Left renal cortex interstitium (tissue), 4 donors: ENCODE measurements around the gene TNFRSF14. TPM values are rescaled to one million over a fixed set of nuclear protein-coding genes. Genes with fewer than 3 reads are reported as not detected.

Experiments used
- DNase-seq, 4 donors: peaks; one replicate each; pipeline ENCODE4 v3.0.0-alpha.2; 2013; ENCODE audit warnings: low read depth in 4 of 4, low spot score in 2 of 4, missing footprints in 1 of 4
- polyA plus RNA-seq, 4 donors: library from polyadenylated mRNA; unstranded; fragments of 120-200 nt; gene quantifications; one replicate each; pipeline ENCODE4 v1.2.1, GENCODE V29; 2013; ENCODE audit not compliant: insufficient read length in 4 of 4

The TNFRSF14 gene
- polyA plus RNA-seq, 4 donors, result 20.4 to 27.7 (median 22.5) TPM

DNA sequence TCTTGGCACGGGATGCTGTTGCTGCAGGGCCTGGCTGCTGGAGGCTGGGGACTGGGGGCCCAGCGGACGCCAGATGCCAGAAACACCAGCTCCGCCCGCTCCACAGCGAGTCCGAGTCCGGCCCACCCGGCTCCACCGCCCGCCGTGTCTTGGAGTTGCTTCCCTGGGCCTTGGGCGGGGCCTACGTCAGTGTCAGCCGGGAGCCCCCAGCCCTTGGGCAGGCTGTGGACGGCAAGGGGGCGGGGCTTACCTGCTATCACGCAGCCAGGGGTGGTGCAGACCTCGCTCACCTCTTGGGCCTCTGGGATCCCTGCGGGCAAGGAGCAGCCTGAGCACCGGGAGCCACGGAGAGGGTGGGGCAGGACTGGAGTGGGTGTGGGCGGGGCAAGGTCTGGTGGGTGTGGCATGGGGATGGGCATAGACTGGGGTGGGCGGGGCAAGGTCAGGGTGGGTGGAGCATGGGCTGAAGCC, 54.9 kb downstream of the TNFRSF14 start:
- DNase-seq, result no peak

DNA sequence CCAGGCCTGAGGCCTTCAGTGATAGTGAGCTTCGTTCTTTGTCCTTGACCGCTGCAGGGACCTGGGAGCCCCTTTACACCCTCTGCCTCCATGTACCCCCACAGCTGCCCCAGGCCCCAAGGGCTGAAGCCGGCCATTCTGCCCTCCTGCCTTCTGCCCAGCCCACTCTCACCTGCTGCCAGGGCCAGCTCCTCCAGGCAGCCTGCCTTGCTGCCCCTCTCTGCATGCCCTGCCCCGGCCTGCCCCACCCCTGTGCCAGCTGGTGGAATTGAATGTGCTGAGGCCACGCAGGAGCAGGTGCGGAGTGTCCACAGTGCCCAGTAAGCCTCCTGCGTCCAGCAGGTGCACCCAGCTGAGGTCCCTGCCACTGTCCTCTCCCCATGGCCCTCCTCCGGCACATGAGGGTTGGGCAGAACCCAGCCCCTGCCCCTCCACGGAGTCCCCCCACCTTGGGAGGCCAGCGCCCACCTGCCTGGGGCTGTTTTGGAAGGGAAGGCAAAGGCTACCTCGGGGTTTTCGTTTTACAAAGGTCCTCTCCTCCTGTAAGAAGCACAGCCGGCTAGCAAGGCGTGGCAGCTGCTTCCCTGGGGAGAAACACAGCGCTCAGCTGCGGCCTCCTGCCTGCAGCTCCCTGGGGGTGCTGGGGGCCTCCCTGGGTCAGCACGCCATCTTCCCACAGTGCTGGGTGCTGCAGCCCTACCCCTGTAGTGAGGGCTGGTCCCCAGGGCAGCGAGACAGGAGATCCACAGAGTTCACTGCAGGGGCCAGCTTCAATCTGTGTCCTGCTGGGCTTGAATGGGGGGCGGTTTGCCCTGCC, 55.7 kb downstream of the TNFRSF14 start:
- DNase-seq, result no peak

DNA sequence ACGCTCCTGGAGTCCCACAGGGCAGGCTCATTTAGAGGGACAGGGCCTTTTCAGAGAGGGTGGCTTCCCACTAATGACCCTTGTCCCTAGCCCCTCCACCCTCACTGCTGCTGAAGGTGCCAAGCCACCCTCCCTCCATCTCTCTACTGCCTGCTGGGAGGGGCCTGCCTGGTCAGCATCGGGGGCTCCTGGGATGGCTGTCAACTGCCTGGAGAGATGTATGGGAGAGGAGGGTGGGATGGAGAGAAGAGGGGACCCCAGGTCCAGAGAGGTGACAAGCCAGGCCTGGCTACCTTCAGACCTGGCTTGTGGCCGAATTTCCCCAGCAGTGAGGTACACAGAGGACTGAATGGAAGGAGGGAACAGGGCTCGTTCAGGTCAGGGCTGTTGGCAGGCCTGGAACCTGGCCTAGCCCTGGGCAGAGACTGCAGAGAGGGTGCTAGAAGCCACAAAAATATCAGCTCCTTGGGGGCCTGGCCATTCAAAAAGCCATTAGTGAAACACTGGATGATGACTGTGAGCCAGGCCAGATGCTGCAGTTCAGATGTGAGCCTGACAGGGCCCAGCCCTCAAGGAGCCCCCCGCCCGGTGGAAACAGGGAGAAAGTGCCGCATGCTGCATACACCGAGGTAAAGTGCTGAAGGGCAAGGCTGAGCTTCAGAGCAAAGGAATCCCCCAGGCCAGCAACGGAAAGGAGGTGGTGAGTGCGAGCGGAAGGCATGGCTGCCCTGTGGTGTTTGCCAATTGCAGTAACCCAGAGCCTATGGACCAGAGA, 56.6 kb downstream of the TNFRSF14 start:
- no peak for DNase-seq

Other genes starting within 250 kb of the TNFRSF14 start
- gene MORN1, start 164.8 kb upstream of the TNFRSF14 start, polyA plus RNA-seq, result 10 to 100 TPM in 3 of 4 donors, 1 to 10 TPM in 1; 9.3 to 21.2 (median 16.6) TPM
- 100 to 1,000 TPM; 108 to 124 (median 121) TPM for gene RER1, start 164.5 kb upstream of the TNFRSF14 start, polyA plus RNA-seq
- 10 to 100 TPM; 20.3 to 31.1 (median 27.1) TPM for gene PEX10, start 143.8 kb upstream of the TNFRSF14 start, polyA plus RNA-seq
- 1 to 10 TPM; 1.2 to 2.1 (median 1.5) TPM for gene PLCH2, start 80.1 kb upstream of the TNFRSF14 start, polyA plus RNA-seq
- 10 to 100 TPM; 24.8 to 34.0 (median 29.0) TPM for gene PANK4, start 29.8 kb upstream of the TNFRSF14 start, polyA plus RNA-seq
- under 1 TPM; 0.24 to 0.65 (median 0.55) TPM for gene HES5, start 26.1 kb upstream of the TNFRSF14 start, polyA plus RNA-seq
- 10 to 100 TPM; 37.4 to 50.0 (median 43.5) TPM for gene PRXL2B, start 30.4 kb downstream of the TNFRSF14 start, polyA plus RNA-seq
- gene MMEL1, start 76.6 kb downstream of the TNFRSF14 start, polyA plus RNA-seq, result 1 to 10 TPM; 2.5 to 5.7 (median 2.9) TPM
- 1 to 10 TPM in 2 of 4 donors, under 1 TPM in 2; 0.49 to 1.5 (median 1.0) TPM for gene TTC34, start 245.3 kb downstream of the TNFRSF14 start, polyA plus RNA-seq